Neural progenitor cell (in vitro differentiated cells): ENCODE results near the gene UTRN. TPM values are rescaled to one million over a fixed set of nuclear protein-coding genes. Genes with fewer than 3 reads are reported as not detected.

Experiments
- DNase-seq: peaks from one replicate; pipeline ENCODE4 v3.0.0-alpha.2; 2016; ENCODE audit warnings: low spot score
- H2AFZ ChIP-seq: fragments of 200-600 bp; sonication (generic); replicated peaks from 2 replicates; pipeline ENCODE4 v1.6.1; 2016; ENCODE audit warnings: antibody characterized with exemption
- H3F3A ChIP-seq: fragments of 200-600 bp; sonication (generic); 2 replicates; pipeline ENCODE4 v1.6.1; 2016; ENCODE audit warnings: antibody characterized with exemption, low read depth
- H3K27ac ChIP-seq: fragments of 200-600 bp; sonication (generic); 2 replicates; pipeline ENCODE4 v1.5.1; 2016; ENCODE audit warnings: mild to moderate bottlenecking
- H3K27me3 ChIP-seq: fragments of 200-600 bp; sonication (generic); 2 replicates; pipeline ENCODE4 v1.6.1; 2016; ENCODE audit warnings: mild to moderate bottlenecking, moderate library complexity
- H3K36me3 ChIP-seq: fragments of 200-600 bp; sonication (generic); 2 replicates; pipeline ENCODE4 v1.5.1; 2016
- H3K4me1 ChIP-seq: fragments of 200-600 bp; sonication (generic); 2 replicates; pipeline ENCODE4 v1.6.1; 2016; ENCODE audit warnings: mixed run types
- H3K4me2 ChIP-seq: fragments of 200-600 bp; sonication (generic); 2 replicates; pipeline ENCODE4 v1.6.1; 2016
- H3K4me3 ChIP-seq: fragments of 200-600 bp; sonication (generic); 2 replicates; pipeline ENCODE4 v1.5.1; 2016
- H3K79me2 ChIP-seq: fragments of 200-600 bp; sonication (generic); 2 replicates; pipeline ENCODE4 v1.6.1; 2016; ENCODE audit warnings: low read depth
- H3K9ac ChIP-seq: fragments of 200-600 bp; sonication (generic); 2 replicates; pipeline ENCODE4 v1.6.1; 2016
- H3K9me3 ChIP-seq: fragments of 200-600 bp; sonication (generic); 2 replicates; pipeline ENCODE4 v1.5.1; 2016; ENCODE audit warnings: low read depth
- H4K20me1 ChIP-seq: fragments of 200-600 bp; sonication (generic); 2 replicates; pipeline ENCODE4 v1.6.1; 2016; ENCODE audit warnings: low read depth
- H3K27ac Mint-ChIP-seq: 3 replicates; pipeline ENCODE4 v1.8.0; 2021; ENCODE audit warnings: mixed read lengths
- H3K27me3 Mint-ChIP-seq: 2 replicates; pipeline ENCODE4 v1.8.0; 2022; ENCODE audit warnings: low read depth, mild to moderate bottlenecking, inconsistent platforms, moderate library complexity, mixed read lengths; ENCODE audit not compliant: insufficient read depth
- H3K36me3 Mint-ChIP-seq: 3 replicates; pipeline ENCODE4 v1.8.0; 2021; ENCODE audit warnings: mixed read lengths
- H3K4me1 Mint-ChIP-seq: 3 replicates; pipeline ENCODE4 v1.8.0; 2021; ENCODE audit warnings: mixed read lengths
- H3K4me3 Mint-ChIP-seq: 3 replicates; pipeline ENCODE4 v1.8.0; 2021; ENCODE audit warnings: mild to moderate bottlenecking, moderate library complexity, mixed read lengths
- H3K9me3 Mint-ChIP-seq: 3 replicates; pipeline ENCODE4 v1.8.0; 2020; ENCODE audit warnings: mixed read lengths
- CTCF ChIP-seq: fragments of 200-600 bp; sonication (generic); IDR thresholded peaks from 2 replicates; pipeline ENCODE4 v1.5.1; 2017; ENCODE audit warnings: antibody characterized with exemption, mild to moderate bottlenecking
- EZH2 ChIP-seq: fragments of 200-600 bp; sonication (generic); IDR thresholded peaks from 2 replicates; pipeline ENCODE4 v1.6.1; 2017; ENCODE audit warnings: antibody characterized with exemption, mild to moderate bottlenecking, moderate library complexity
- EZH2phosphoT487 ChIP-seq: fragments of 200-600 bp; sonication (generic); IDR thresholded peaks from 2 replicates; pipeline ENCODE4 v1.6.1; 2017; ENCODE audit warnings: antibody characterized with exemption
- total RNA-seq: library from RNA; depleted of rRNA; stranded (reverse); fragments of >200 nt; gene quantifications from 2 replicates; pipeline ENCODE4 v1.2.3, GENCODE V29; 2015; ENCODE audit warnings: low replicate concordance

The UTRN gene
- total RNA-seq, 1 donor from 2014 or later, result 44.3 TPM

GRCh38 chr6:144285798-144286502 is 815 bp downstream of the UTRN start:
- H3F3A ChIP-seq, result peaks cover 31% of the 10 kb centered on the region
- peaks cover 47% of the 10 kb centered on the region for H3K79me2 ChIP-seq
- peak; percentile 71 for DNase-seq
- Mint-ChIP-seq H3K9me3 (no peaks in the 10 kb centered on the region), H3K4me1 (peaks cover 18% of the 10 kb centered on the region), H3K27me3 (peaks cover 7% of the 10 kb centered on the region), H3K36me3 (peaks cover 7% of the 10 kb centered on the region), H3K27ac (peak overlapping the region; percentile 96), H3K4me3 (peak overlapping the region; percentile 100)
- H3K9ac ChIP-seq, result peak overlapping the region; percentile 78
- TF ChIP-seq CTCF (no peak), EZH2 (no peak), EZH2phosphoT487 (no peak)
- H3K9me3 ChIP-seq, result no peaks in the 10 kb centered on the region
- peak overlapping the region; percentile 92 for H3K4me3 ChIP-seq
- peaks cover 12% of the 10 kb centered on the region for H4K20me1 ChIP-seq
- H3K27me3 ChIP-seq, result peaks cover 6% of the 10 kb centered on the region
- peak overlapping the region; percentile 95 for H3K4me2 ChIP-seq
- H3K27ac ChIP-seq, result peak overlapping the region; percentile 98
- no peaks in the 10 kb centered on the region for H3K36me3 ChIP-seq
- H2AFZ ChIP-seq, result peak overlapping the region; percentile 97
- H3K4me1 ChIP-seq, result peaks cover 13% of the 10 kb centered on the region

GRCh38 chr6:144286503-144287393 is 1.6 kb downstream of the UTRN start:
- no peak for TF ChIP-seq CTCF
- peak; percentile 15 for TF ChIP-seq EZH2phosphoT487
- Mint-ChIP-seq H3K36me3 (peaks cover 12% of the 10 kb centered on the region), H3K9me3 (no peaks in the 10 kb centered on the region), H3K27ac (peak overlapping the region; percentile 76), H3K27me3 (peaks cover 7% of the 10 kb centered on the region), H3K4me1 (peaks cover 18% of the 10 kb centered on the region), H3K4me3 (peak overlapping the region; percentile 100)
- peak; percentile 85 for DNase-seq
- Histone ChIP-seq H3K79me2 (peaks cover 50% of the 10 kb centered on the region), H3K36me3 (no peaks in the 10 kb centered on the region), H3K27ac (no peak overlapping the region), H3K9ac (peak overlapping the region; percentile 46), H3F3A (peaks cover 31% of the 10 kb centered on the region), H3K4me2 (peak overlapping the region; percentile 95), H3K4me3 (peak overlapping the region; percentile 92), H3K9me3 (no peaks in the 10 kb centered on the region), H2AFZ (peak overlapping the region; percentile 97), H3K4me1 (peaks cover 13% of the 10 kb centered on the region), H4K20me1 (peaks cover 12% of the 10 kb centered on the region), H3K27me3 (peaks cover 6% of the 10 kb centered on the region)

GRCh38 chr6:144289006-144289405 is 3.9 kb downstream of the UTRN start:
- Mint-ChIP-seq H3K4me1 (peaks cover 14% of the 10 kb centered on the region), H3K4me3 (no peak overlapping the region), H3K9me3 (no peaks in the 10 kb centered on the region), H3K36me3 (peaks cover 17% of the 10 kb centered on the region), H3K27me3 (peaks cover 7% of the 10 kb centered on the region), H3K27ac (no peak overlapping the region)
- Histone ChIP-seq H3K27ac (no peak overlapping the region), H3K4me1 (peaks cover 9% of the 10 kb centered on the region), H3K36me3 (no peaks in the 10 kb centered on the region), H3K79me2 (peaks cover 47% of the 10 kb centered on the region), H2AFZ (no peak overlapping the region), H3K27me3 (peaks cover 6% of the 10 kb centered on the region), H3K4me3 (no peak overlapping the region), H3K9ac (no peak overlapping the region), H3K4me2 (no peak overlapping the region), H3F3A (peaks cover 26% of the 10 kb centered on the region), H4K20me1 (peaks cover 14% of the 10 kb centered on the region), H3K9me3 (no peaks in the 10 kb centered on the region)
- no peak for DNase-seq
- TF ChIP-seq EZH2phosphoT487 (no peak), EZH2 (no peak), CTCF (no peak)
